WTC11 (cell line): ENCODE results near the gene CHMP1A. TPM values are rescaled to one million over a fixed set of nuclear protein-coding genes. Genes with fewer than 3 reads are reported as not detected.

ENCODE experiments used
- ATAC-seq: fragments of 200-7000 bp; cut with Tn5 transposase; 2 replicates; pipeline ENCODE4 v1.10.0; 2021; ENCODE audit warnings: mild to moderate bottlenecking, moderate library complexity
- CTCF ChIA-PET: fragments of 300-600 bp; sonication (Branson Sonifier 250); formaldehyde crosslinking; loops from one replicate; lab custom pipeline; 2021; ENCODE audit warnings: antibody characterized with exemption; lab: Charles Lee
- POLR2A ChIA-PET: fragments of 350-600 bp; sonication (Branson Sonifier 250); formaldehyde crosslinking; loops from one replicate; lab custom pipeline; 2021; ENCODE audit warnings: antibody characterized with exemption; lab: Charles Lee
- DNase-seq: peaks from one replicate; pipeline ENCODE4 v3.0.0; 2021; ENCODE audit warnings: low spot score
- H3K27ac Mint-ChIP-seq: 2 replicates; pipeline ENCODE4 v1.8.0; 2021; ENCODE audit warnings: mixed read lengths
- H3K27me3 Mint-ChIP-seq: 2 replicates; pipeline ENCODE4 v1.8.0; 2021; ENCODE audit warnings: low read depth, mild to moderate bottlenecking, moderate library complexity, mixed read lengths
- H3K36me3 Mint-ChIP-seq: 2 replicates; pipeline ENCODE4 v1.8.0; 2021; ENCODE audit warnings: mixed read lengths
- H3K4me1 Mint-ChIP-seq: 2 replicates; pipeline ENCODE4 v1.8.0; 2022; ENCODE audit warnings: mixed read lengths
- H3K4me3 Mint-ChIP-seq: 2 replicates; pipeline ENCODE4 v1.8.0; 2021; ENCODE audit warnings: mild to moderate bottlenecking, moderate library complexity, mixed read lengths
- H3K9me3 Mint-ChIP-seq: 2 replicates; pipeline ENCODE4 v1.8.0; 2021; ENCODE audit warnings: mixed read lengths
- AR ChIP-seq: fragments of 250-450 bp; sonication (Bioruptor Pico); IDR thresholded peaks from 2 replicates; pipeline ENCODE4 v1.9.0; 2021; ENCODE audit warnings: mild to moderate bottlenecking
- CDX4 ChIP-seq: fragments of 250-450 bp; sonication (Bioruptor Pico); IDR thresholded peaks from 2 replicates; pipeline ENCODE4 v1.9.0; 2021; ENCODE audit warnings: moderate library complexity, mild to moderate bottlenecking, inconsistent platforms, borderline replicate concordance
- CREB1 ChIP-seq: sonication (generic); formaldehyde crosslinking; IDR thresholded peaks from 2 replicates; pipeline ENCODE4 v1.8.0; 2023; ENCODE audit warnings: mild to moderate bottlenecking, missing genetic modification reagents
- CREM ChIP-seq: sonication (generic); formaldehyde crosslinking; IDR thresholded peaks from 2 replicates; pipeline ENCODE4 v1.8.1; 2022; ENCODE audit warnings: mild to moderate bottlenecking, missing genetic modification reagents, moderate library complexity
- E2F1 ChIP-seq: sonication (generic); formaldehyde crosslinking; IDR thresholded peaks from 2 replicates; pipeline ENCODE4 v1.8.0; 2022; ENCODE audit warnings: mild to moderate bottlenecking, missing genetic modification reagents
- ELF4 ChIP-seq: sonication (generic); formaldehyde crosslinking; IDR thresholded peaks from 2 replicates; pipeline ENCODE4 v1.8.1; 2022; ENCODE audit warnings: low read depth, mild to moderate bottlenecking, moderate library complexity, missing genetic modification reagents
- ETV6 ChIP-seq: sonication (generic); formaldehyde crosslinking; IDR thresholded peaks from 2 replicates; pipeline ENCODE4 v1.8.1; 2022; ENCODE audit warnings: mild to moderate bottlenecking, missing genetic modification reagents
- GRHL2 ChIP-seq: fragments of 250-450 bp; sonication (Bioruptor Pico); IDR thresholded peaks from 2 replicates; pipeline ENCODE4 v1.8.0; 2022; ENCODE audit warnings: mild to moderate bottlenecking, moderate library complexity; ENCODE audit not compliant: insufficient replicate concordance, severe bottlenecking
- JUN ChIP-seq: sonication (generic); formaldehyde crosslinking; IDR thresholded peaks from 2 replicates; pipeline ENCODE4 v1.8.0; 2023; ENCODE audit warnings: mild to moderate bottlenecking, missing genetic modification reagents
- NFATC4 ChIP-seq: fragments of 250-450 bp; sonication (Bioruptor Pico); IDR thresholded peaks from 2 replicates; pipeline ENCODE4 v1.9.0; 2021; ENCODE audit warnings: mild to moderate bottlenecking
- SP1 ChIP-seq: sonication (generic); formaldehyde crosslinking; conservative IDR thresholded peaks from 2 replicates; pipeline ENCODE4 v1.8.1; 2022; ENCODE audit warnings: missing genetic modification reagents
- STAT6 ChIP-seq: sonication (generic); formaldehyde crosslinking; conservative IDR thresholded peaks from 2 replicates; pipeline ENCODE4 v1.8.1; 2023; ENCODE audit warnings: mild to moderate bottlenecking, low read depth, missing genetic modification reagents, moderate library complexity
- USF1 ChIP-seq: sonication (generic); formaldehyde crosslinking; IDR thresholded peaks from 2 replicates; pipeline ENCODE4 v1.8.0; 2022; ENCODE audit warnings: mild to moderate bottlenecking, missing genetic modification reagents
- ZBTB21 ChIP-seq: sonication (generic); formaldehyde crosslinking; IDR thresholded peaks from 2 replicates; pipeline ENCODE4 v1.8.1; 2023; ENCODE audit warnings: mild to moderate bottlenecking, missing genetic modification reagents, borderline replicate concordance
- ZNF121 ChIP-seq: sonication (generic); formaldehyde crosslinking; IDR thresholded peaks from 2 replicates; pipeline ENCODE4 v1.8.0; 2023; ENCODE audit warnings: missing genetic modification reagents
- ZNF138 ChIP-seq: sonication (generic); formaldehyde crosslinking; conservative IDR thresholded peaks from 2 replicates; pipeline ENCODE4 v1.8.1; 2022; ENCODE audit warnings: mild to moderate bottlenecking, moderate library complexity, missing genetic modification reagents
- ZNF232 ChIP-seq: sonication (generic); formaldehyde crosslinking; IDR thresholded peaks from 2 replicates; pipeline ENCODE4 v1.8.0; 2022; ENCODE audit warnings: mild to moderate bottlenecking, missing genetic modification reagents
- ZNF263 ChIP-seq: sonication (generic); formaldehyde crosslinking; IDR thresholded peaks from 2 replicates; pipeline ENCODE4 v1.8.1; 2022; ENCODE audit warnings: low read depth, mild to moderate bottlenecking, moderate library complexity, missing genetic modification reagents
- ZNF396 ChIP-seq: fragments of 250-450 bp; sonication (Bioruptor Pico); IDR thresholded peaks from 2 replicates; pipeline ENCODE4 v1.8.0; 2021; ENCODE audit warnings: mild to moderate bottlenecking, moderate library complexity, borderline replicate concordance
- total RNA-seq: library from RNA; stranded (reverse); gene quantifications from 3 replicates; pipeline ENCODE4 v1.2.3, GENCODE V29; 2021

The CHMP1A gene
- total RNA-seq, 1 experiment from 2014 or later = 76.0 TPM

- Mint-ChIP-seq H3K4me1 (peaks cover 8% of the 10 kb centered on the region), H3K27me3 (no peaks in the 10 kb centered on the region), H3K4me3 (no peak overlapping the region), H3K27ac (no peak overlapping the region; the same call in 1 of the 2 replicates), H3K9me3 (peaks cover 5% of the 10 kb centered on the region), H3K36me3 (no peaks in the 10 kb centered on the region)
- ChIA-PET POLR2A (no interaction called here), CTCF (interaction anchor here (1.2 to 1.7 kb wide), 3 partner anchors 9 to 43 kb away, joined by 3 to 6 read pairs (median 3); no protein-coding TSS in a partner anchor)
- DNase-seq (no peak), ATAC-seq (no peak)
- TF ChIP-seq AR (no peak), CREM (CRISPR knock-in tag) (no peak), ELF4 (no peak)
These were observed 49.4 kb downstream of the CHMP1A start for GRCh38 chr16:89607937-89608740.

GRCh38 chr16:89607453-89607852 lies 50.1 kb downstream of the CHMP1A start:
- Mint-ChIP-seq H3K27ac (no peak overlapping the region; the same call in 1 of the 2 replicates), H3K36me3 (no peaks in the 10 kb centered on the region), H3K4me3 (no peak overlapping the region), H3K4me1 (peaks cover 8% of the 10 kb centered on the region), H3K27me3 (no peaks in the 10 kb centered on the region), H3K9me3 (peaks cover 3% of the 10 kb centered on the region)
- ATAC-seq = no peak
- ChIA-PET CTCF (no interaction called here), POLR2A (no interaction called here)
- TF ChIP-seq ZNF232 (CRISPR knock-in tag) (no peak), STAT6 (CRISPR knock-in tag) (no peak), USF1 (CRISPR knock-in tag) (no peak), SP1 (CRISPR knock-in tag) (no peak), ZNF263 (CRISPR knock-in tag) (no peak), CDX4 (no peak), ZNF121 (no peak), NFATC4 (CRISPR knock-in tag) (no peak), ZNF396 (no peak), ETV6 (CRISPR knock-in tag) (no peak), CREB1 (CRISPR knock-in tag) (no peak), ZNF138 (CRISPR knock-in tag) (no peak), E2F1 (CRISPR knock-in tag) (no peak), ZBTB21 (CRISPR knock-in tag) (no peak), JUN (CRISPR knock-in tag) (no peak), GRHL2 (CRISPR knock-in tag) (no peak)
- no peak for DNase-seq
